Endothelial cell of umbilical vein (primary cell): ENCODE results near the gene SEMA4C. TPM values are rescaled to one million over a fixed set of nuclear protein-coding genes. Genes with fewer than 3 reads are reported as not detected.

Experiments
- BruUV-seq: library from RNA; stranded (reverse); fragments of 400-500 nt; replicated peaks from 2 replicates; lab custom pipeline; 2021; lab: Mats Ljungman, UMichigan
- CTCF ChIA-PET: fragments of 300-600, 350-600 bp; sonication (Branson Sonifier 250); formaldehyde crosslinking; loops from one replicate; lab custom pipeline; 2021; ENCODE audit warnings: antibody characterized with exemption, inconsistent platforms; lab: Charles Lee
- POLR2A ChIA-PET: fragments of 300-600, 350-600 bp; sonication (Branson Sonifier 250); formaldehyde crosslinking; loops from one replicate; lab custom pipeline; 2021; ENCODE audit warnings: antibody characterized with exemption, inconsistent platforms; lab: Charles Lee
- DNase-seq: peaks from one replicate; pipeline ENCODE4 v3.0.0-alpha.2; 2011; ENCODE audit warnings: low read depth, low spot score
- FAIRE-seq: peaks from 2 replicates; lab custom pipeline; 2011; peaks lifted over from hg19 to GRCh38; lab: Jason Lieb, UNC
- H2AFZ ChIP-seq: 2 replicates; pipeline ENCODE4 v1.6.0; 2012; ENCODE audit warnings: low read depth, low read length, control low read depth, inconsistent platforms
- H3K27ac ChIP-seq: 2 replicates; pipeline ENCODE4 v1.5.1; 2011; ENCODE audit warnings: low read depth, mild to moderate bottlenecking, control low read depth, low read length, moderate library complexity; ENCODE audit not compliant: insufficient read depth
- H3K27me3 ChIP-seq, 2 experiments: 2 replicates each; pipeline versions ENCODE4 v1.6.0 to v1.6.1; 2011; ENCODE audit warnings: low read length in 2 of 2, mixed read lengths in 1 of 2; ENCODE audit not compliant: control insufficient read depth in 2 of 2, insufficient read depth in 2 of 2
- H3K36me3 ChIP-seq, 2 experiments: 2 replicates in 1 of 2; 3 replicates in 1 of 2; pipeline ENCODE4 v1.5.1; 2011; ENCODE audit warnings: low read length in 2 of 2, mild to moderate bottlenecking in 1 of 2, moderate library complexity in 1 of 2; ENCODE audit not compliant: control insufficient read depth in 2 of 2, insufficient read depth in 2 of 2; ENCODE audit errors: extremely low read depth in 1 of 2
- H3K4me1 ChIP-seq: 3 replicates; pipeline ENCODE4 v1.5.1; 2011; ENCODE audit warnings: mild to moderate bottlenecking, low read length; ENCODE audit not compliant: control insufficient read depth, insufficient read depth; ENCODE audit errors: extremely low read depth
- H3K4me2 ChIP-seq: 2 replicates; pipeline ENCODE4 v1.6.1; 2011; ENCODE audit warnings: low read length, control low read depth, mixed read lengths; ENCODE audit not compliant: insufficient read depth
- H3K4me3 ChIP-seq, 3 experiments: fragments of 200-600 bp in 1 of 3; sonication (generic), shearing (Covaris generic) in 1 of 3; replicated peaks in 1 of 3; 2 replicates each; pipeline ENCODE4 v1.5.1; 2011 to 2016; ENCODE audit warnings: control low read depth in 3 of 3, low read length in 3 of 3, mild to moderate bottlenecking in 2 of 3, inconsistent platforms in 1 of 3, low read depth in 1 of 3, moderate library complexity in 1 of 3; ENCODE audit not compliant: insufficient read depth in 1 of 3
- H3K79me2 ChIP-seq: 2 replicates; pipeline ENCODE4 v1.6.0; 2012; ENCODE audit warnings: low read length, inconsistent platforms; ENCODE audit not compliant: control insufficient read depth, insufficient read depth
- H3K9ac ChIP-seq: replicated peaks from 2 replicates; pipeline ENCODE3; 2011; ENCODE audit warnings: low read length, control low read depth; ENCODE audit not compliant: insufficient read depth; ENCODE audit errors: extremely low read depth
- H3K9me1 ChIP-seq: replicated peaks from 3 replicates; pipeline ENCODE4 v1.6.0; 2011; ENCODE audit warnings: mild to moderate bottlenecking, low read length; ENCODE audit not compliant: control insufficient read depth, insufficient read depth; ENCODE audit errors: extremely low read depth
- H3K9me3 ChIP-seq: replicated peaks from 2 replicates; pipeline ENCODE4 v1.5.1; 2012; ENCODE audit warnings: low read length, inconsistent platforms; ENCODE audit not compliant: control insufficient read depth, insufficient read depth
- H4K20me1 ChIP-seq: replicated peaks from 2 replicates; pipeline ENCODE3; 2011; ENCODE audit warnings: mild to moderate bottlenecking, low read length; ENCODE audit not compliant: control insufficient read depth, insufficient read depth; ENCODE audit errors: extremely low read depth
- CTCF ChIP-seq, 2 donors: IDR thresholded peaks; 1 replicate in 1 of 2; 2 replicates in 1 of 2; pipeline ENCODE4 v1.5.1; 2011; ENCODE audit warnings: low read length in 2 of 2, mild to moderate bottlenecking in 2 of 2, moderate library complexity in 2 of 2, control low read depth in 1 of 2, inconsistent platforms in 1 of 2, low read depth in 1 of 2; ENCODE audit not compliant: insufficient read depth in 1 of 2; ENCODE audit errors: extremely low read depth in 1 of 2
- EZH2 ChIP-seq: IDR thresholded peaks from 2 replicates; pipeline ENCODE4 v1.6.1; 2012; ENCODE audit warnings: borderline replicate concordance, low read depth, mild to moderate bottlenecking, moderate library complexity, low read length, inconsistent platforms; ENCODE audit not compliant: severe bottlenecking
- FOS ChIP-seq: IDR thresholded peaks from 2 replicates; pipeline ENCODE4 v1.6.1; 2011; ENCODE audit warnings: mild to moderate bottlenecking, low read length, moderate library complexity, borderline replicate concordance; ENCODE audit not compliant: insufficient read depth
- GATA2 ChIP-seq: IDR thresholded peaks from 2 replicates; pipeline ENCODE4 v1.7.0; 2011; ENCODE audit warnings: low read depth, mild to moderate bottlenecking, moderate library complexity, mixed read lengths, low read length; ENCODE audit not compliant: insufficient read length, insufficient read depth
- JUN ChIP-seq: IDR thresholded peaks from 2 replicates; pipeline ENCODE4 v1.6.1; 2011; ENCODE audit warnings: borderline replicate concordance, low read depth; ENCODE audit not compliant: insufficient read length, insufficient read depth
- MAX ChIP-seq: IDR thresholded peaks from 2 replicates; pipeline ENCODE4 v1.6.1; 2011; ENCODE audit not compliant: insufficient read depth, insufficient read length
- MYC ChIP-seq: IDR thresholded peaks from one replicate; pipeline ENCODE4 v1.6.1; 2011; ENCODE audit warnings: mild to moderate bottlenecking, low read depth, low read length
- POLR2A ChIP-seq: IDR thresholded peaks from 2 replicates; pipeline ENCODE4 v1.6.1; 2012; ENCODE audit warnings: low read depth, mild to moderate bottlenecking, control low read depth, low read length
- POLR2AphosphoS5 ChIP-seq: IDR thresholded peaks from 2 replicates; pipeline ENCODE4 v1.6.1; 2012; ENCODE audit warnings: low read depth, mild to moderate bottlenecking, control low read depth, low read length, moderate library complexity; ENCODE audit not compliant: insufficient read depth
- dilution Hi-C: fragments of 300-500 bp; cut with MboI; formaldehyde crosslinking; loops from one replicate; pipeline ENCODE4 v1.15.0; 2019; ENCODE audit warnings: low sequenced_read_pairs; ENCODE audit not compliant: extremely low pct_ligation_motif_present
- intact Hi-C: fragments of 100-400 bp; cut with micrococcal nuclease; formaldehyde crosslinking; loops from one replicate; pipeline ENCODE4 v1.10.0; 2022
- polyA plus RNA-seq, 4 experiments: library from polyadenylated mRNA; depleted of rRNA in 3 of 4; stranded (reverse) in 3 of 4; unstranded in 1 of 4; fragments of >200 nt; gene quantifications; 2 replicates each; pipeline versions ENCODE4 v1.2.1 to v1.2.3, GENCODE V29; 2011 to 2012; ENCODE audit warnings: missing spikeins in 1 of 4
- total RNA-seq: library from RNA; stranded (reverse); gene quantifications from 2 replicates; pipeline ENCODE4 v1.2.3, GENCODE V29; 2021

SEMA4C gene
- total and polyA plus RNA-seq, 2 donors (not counting 3 experiments of a cell fraction or from before 2014, with no cell fraction given): 16.4 to 17.3 TPM

- no peaks in the 10 kb centered on the region for H3K79me2 ChIP-seq
- no peaks in the 10 kb centered on the region for H4K20me1 ChIP-seq
- no peak overlapping the region for H3K27ac ChIP-seq
- dilution Hi-C loops (no loop called here), intact Hi-C loops (no loop called here)
- POLR2A ChIA-PET: no interaction called here
- H3K27me3 ChIP-seq: no peaks in the 10 kb centered on the region
- H2AFZ ChIP-seq: no peak overlapping the region
- H3K4me1 ChIP-seq: no peaks in the 10 kb centered on the region
- H3K4me2 ChIP-seq: no peak overlapping the region
- BruUV-seq: no TSS peak
- no peak overlapping the region for H3K4me3 ChIP-seq
- no peak for FAIRE-seq
- no peaks in the 10 kb centered on the region for H3K9me1 ChIP-seq
- H3K9me3 ChIP-seq: no peaks in the 10 kb centered on the region
- H3K9ac ChIP-seq: no peak overlapping the region
- no peak for DNase-seq
- TF ChIP-seq POLR2AphosphoS5 (no peak), GATA2 (no peak), POLR2A (no peak), MAX (no peak), EZH2 (no peak), CTCF (IDR thresholded peaks at IDR 0.05; ENCODE audit: extremely low read depth in 1 of 2, insufficient read depth in 1 of 2, low read depth in 1 of 2, low read length in 2 of 2) (no peak), MYC (no peak), JUN (no peak), FOS (no peak)
- CTCF ChIA-PET: no interaction called here
- H3K36me3 ChIP-seq: no peaks in the 10 kb centered on the region
Measured at GRCh38 chr2:96883306-96883705, 13.4 kb upstream of the SEMA4C start.
